Fibroblast of skin of abdomen (primary cell): ENCODE data around the gene SLC35B2. TPM values are rescaled to one million over a fixed set of nuclear protein-coding genes. Genes with fewer than 3 reads are reported as not detected.
A peak's percentile ranks its signal among the peaks of the same experiment; 100 is the strongest.

Experiments used
- DNase-seq: peaks from one replicate; pipeline ENCODE4 v3.0.0-alpha.2; 2013
- polyA plus RNA-seq, 2 experiments: library from polyadenylated mRNA; unstranded; fragments of 120-200 nt; gene quantifications; one replicate each; pipeline ENCODE4 v1.2.1, GENCODE V29; 2013; ENCODE audit not compliant: insufficient read length in 2 of 2

SLC35B2 gene, protein sequence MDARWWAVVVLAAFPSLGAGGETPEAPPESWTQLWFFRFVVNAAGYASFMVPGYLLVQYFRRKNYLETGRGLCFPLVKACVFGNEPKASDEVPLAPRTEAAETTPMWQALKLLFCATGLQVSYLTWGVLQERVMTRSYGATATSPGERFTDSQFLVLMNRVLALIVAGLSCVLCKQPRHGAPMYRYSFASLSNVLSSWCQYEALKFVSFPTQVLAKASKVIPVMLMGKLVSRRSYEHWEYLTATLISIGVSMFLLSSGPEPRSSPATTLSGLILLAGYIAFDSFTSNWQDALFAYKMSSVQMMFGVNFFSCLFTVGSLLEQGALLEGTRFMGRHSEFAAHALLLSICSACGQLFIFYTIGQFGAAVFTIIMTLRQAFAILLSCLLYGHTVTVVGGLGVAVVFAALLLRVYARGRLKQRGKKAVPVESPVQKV
- polyA plus RNA-seq (2013, experiment 1 of 2; ENCODE audit: insufficient read length), result 67.8 TPM
- polyA plus RNA-seq (2013, experiment 2 of 2; ENCODE audit: insufficient read length), result 67.4 TPM

DNA sequence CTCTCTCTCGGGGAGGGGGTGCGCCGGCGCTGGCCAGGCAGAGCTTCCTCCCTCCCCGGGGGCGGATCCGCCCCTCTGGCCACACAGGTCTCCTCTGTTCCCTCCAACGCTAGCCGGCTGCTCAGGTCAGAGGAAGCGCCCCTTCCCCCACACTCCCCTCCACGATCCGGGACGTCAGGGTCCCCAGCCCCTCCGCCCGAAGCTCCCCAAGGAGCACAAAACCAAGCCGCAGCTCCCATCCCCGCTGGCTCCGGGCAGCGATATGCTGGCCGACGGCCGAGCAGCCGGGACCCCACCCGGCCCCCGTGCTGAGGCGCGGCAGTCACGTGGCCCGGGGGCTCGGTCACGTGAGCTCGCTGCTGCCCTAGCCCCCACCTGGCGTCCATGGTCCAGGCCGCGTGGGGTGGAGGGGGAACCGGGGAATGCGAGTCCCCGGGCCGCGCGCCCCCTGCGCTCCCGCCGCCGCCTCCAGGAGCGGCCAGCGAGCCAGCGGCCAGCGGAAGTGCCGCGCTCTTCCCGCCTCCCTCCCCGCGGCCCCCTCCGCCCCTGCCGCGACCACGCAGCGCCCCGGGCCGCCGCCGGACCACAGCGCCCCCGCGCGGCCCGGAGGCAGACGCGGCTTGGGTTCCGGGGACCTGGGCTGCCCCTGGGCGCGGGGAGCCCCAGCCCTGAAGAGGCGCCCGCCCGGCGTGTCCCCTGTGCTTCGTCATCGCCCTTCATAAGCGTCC lies at the start of gene SLC35B2:
TSS of gene SLC35B2 (minus strand) at position 504 of the 728 bp plus-strand sequence. CDS start at position 386, 118 bp downstream.
- DNase-seq, result peak; percentile 69

DNA sequence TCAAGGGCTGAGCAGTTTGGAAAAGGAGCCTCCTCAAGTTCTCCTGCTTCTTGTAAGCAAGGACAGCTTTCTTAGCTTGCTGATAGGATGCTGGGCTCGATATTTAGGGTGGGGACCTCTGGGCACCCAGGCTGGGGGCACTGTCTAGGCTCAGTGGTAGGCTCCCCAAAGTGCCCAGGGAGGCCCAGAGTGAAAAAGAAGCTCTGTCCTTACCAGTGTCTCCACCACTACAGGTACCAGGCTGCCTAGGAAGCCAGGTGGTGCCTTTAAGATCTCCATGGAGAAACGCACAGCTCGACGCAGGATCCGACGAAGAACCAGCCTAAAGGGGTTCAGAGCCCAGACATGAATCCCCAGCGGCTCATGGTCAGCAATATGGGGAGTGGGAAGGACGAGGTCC lies 49.4 kb upstream of the SLC35B2 start:
- DNase-seq, result no peak

DNA sequence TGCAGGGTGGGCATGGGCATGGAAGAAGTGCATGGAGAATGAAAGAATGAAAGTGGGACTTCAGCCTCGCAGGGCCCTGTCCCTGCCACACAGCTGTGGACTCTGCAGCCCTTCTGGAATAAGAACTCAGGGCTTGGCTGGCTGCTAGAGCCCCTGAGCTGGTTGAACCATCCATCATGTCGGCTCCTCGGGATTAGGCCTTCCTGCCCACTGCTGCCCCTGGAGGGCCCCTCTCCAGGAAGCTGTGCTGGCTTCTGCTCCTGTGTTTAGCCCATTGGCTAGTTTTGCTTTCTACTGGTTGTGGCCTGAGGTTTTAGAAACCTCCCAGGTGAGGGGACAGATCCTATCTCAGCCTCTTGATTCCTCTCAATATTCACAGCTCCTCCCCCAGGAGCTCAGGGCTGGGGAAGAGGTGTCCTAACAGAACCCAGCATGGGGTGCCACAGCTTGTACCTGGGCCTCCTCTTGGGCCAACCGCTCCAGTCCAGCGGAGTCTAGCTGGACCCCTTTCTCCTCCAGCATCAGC lies 47.9 kb upstream of the SLC35B2 start:
- no peak for DNase-seq

DNA sequence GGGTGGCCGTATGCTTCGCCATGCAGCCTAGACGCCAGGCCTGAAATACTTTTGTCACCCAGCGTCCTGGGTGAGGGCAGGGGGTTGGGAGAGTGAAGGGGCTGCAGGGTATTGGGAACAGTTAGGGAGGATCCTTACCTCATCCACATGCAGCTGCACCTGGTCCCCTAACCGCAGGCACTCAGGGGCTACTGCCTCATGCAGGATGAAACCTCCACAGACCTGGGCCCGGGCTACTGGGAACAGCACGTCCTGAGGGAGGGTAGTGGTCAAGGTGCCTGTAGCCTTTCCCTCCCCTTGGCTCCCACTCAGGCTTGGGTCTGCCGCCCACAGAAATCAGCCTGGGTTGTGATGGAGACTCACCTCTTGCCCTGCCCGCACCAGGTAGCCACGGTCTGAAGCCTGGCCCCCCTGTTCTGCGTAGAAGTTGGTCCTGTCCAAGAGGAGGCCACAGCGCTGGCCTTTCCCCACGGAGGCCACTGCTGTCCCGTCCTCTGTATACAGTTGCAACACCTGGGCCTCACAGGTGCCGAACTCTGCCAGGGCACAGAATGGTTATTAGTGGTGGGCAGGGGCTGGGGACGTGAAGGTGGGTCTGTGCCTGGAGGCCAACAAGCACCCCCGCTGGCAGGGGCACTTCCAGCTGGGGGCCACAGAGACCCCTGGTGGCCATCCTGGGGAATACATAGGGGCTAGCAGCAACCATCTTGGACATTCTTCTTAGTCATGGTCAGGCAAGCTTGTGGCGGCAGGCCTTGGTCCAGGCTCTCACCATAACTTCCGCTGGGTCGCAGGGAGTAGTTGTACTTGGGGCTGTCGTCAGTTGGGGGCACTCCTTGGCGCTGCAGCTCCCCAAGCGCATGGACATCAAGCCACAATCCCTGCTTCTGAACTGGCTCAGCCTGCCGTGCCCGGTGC lies 47.2 kb upstream of the SLC35B2 start:
- peak; percentile 35 for DNase-seq

DNA sequence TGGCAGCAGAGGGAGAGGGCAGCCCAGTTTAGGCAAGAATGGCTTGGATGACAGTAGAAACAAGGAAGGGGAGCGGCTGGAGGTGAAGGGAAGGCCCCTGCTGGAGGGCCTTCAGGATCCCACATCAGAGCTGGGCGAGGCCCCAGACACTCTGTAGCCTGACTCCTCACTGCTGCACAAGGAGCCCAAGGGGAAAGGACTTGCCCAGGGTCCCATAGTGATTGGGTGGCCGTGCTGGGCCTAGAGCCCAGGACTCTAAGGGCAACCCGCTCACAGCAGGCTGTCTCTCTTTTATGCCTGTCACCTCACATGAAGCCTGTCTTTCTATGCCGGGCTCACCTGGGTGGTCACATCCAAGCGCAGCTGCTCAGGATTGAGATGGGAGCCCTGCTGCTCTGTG lies 46.5 kb upstream of the SLC35B2 start:
- DNase-seq, result no peak

DNA sequence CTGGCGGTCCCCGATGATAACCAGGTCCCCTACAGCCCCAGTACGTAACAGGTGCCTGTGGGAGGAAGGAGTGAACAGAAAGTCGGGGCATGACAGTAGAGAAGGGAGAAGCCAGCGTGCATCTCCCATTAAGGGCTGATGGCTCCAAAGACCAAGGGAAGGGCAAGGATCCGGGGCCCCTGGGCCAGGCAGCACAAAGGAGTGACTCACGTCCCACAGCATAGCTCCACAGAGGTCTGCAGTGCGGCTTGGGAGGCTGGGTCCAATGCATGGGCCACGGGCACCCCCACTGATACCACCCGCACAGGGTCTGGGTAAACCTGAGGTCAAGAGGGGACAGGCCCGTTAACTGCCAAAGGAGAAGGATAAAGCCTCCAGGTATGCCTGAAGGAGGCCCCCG lies 45.5 kb upstream of the SLC35B2 start:
- no peak for DNase-seq

DNA sequence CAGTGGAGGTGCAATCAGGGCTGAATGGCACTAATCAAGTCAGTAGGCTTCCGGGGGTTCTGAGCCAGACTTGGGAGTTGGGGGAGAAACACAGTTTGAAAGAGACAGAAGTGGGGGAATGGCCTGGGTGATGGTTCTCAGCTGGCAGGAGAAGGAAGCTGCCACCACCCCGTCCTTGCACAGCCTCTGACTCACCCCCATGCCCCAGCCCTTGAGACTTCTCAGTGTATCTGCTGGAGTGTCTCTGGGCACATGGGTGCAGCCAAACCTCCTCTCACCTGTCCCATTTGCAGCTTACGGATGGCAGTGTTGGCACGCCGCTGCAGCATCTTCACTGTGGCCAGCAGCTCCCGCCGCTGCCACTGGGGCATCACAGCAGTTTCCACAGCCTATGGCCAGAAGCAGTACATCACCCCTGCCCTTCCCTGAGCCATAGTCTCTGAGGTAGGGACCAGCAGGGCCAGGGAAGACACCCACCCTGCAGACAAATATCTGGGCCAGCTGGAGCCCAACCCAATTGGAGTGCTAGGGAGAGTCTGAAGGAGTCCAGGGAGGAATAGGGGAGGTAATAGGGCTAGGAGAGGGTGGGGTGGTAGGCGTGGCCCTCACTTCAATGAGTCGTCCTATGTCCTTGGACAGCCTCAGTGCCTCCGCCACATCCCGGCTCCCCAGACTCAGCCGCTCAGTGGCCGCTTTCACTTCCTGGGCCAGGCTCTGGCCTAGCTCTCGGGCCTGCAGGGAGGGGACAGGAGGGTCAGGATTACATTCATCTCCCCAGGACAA lies 44.6 kb upstream of the SLC35B2 start:
- no peak for DNase-seq

DNA sequence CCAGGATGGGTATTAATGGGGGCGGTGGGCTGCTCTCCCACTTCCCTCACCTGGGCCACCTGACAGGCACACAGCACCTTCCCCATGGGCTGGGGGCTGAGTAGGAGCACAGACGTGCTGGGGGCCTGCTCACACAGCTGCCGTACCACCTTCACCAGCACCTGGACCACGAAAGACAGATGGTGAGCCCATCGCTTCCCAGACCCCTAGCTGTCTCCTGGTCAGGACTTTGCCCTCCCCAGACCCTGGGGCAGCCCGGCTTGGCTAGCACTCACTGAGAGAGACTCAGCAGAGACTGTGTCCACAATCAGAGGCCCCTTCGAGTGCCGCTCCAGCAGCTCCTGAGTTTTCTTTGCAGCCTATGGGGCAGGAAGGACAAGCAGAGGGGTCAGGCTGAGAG lies 43.8 kb upstream of the SLC35B2 start:
- DNase-seq, result no peak

DNA sequence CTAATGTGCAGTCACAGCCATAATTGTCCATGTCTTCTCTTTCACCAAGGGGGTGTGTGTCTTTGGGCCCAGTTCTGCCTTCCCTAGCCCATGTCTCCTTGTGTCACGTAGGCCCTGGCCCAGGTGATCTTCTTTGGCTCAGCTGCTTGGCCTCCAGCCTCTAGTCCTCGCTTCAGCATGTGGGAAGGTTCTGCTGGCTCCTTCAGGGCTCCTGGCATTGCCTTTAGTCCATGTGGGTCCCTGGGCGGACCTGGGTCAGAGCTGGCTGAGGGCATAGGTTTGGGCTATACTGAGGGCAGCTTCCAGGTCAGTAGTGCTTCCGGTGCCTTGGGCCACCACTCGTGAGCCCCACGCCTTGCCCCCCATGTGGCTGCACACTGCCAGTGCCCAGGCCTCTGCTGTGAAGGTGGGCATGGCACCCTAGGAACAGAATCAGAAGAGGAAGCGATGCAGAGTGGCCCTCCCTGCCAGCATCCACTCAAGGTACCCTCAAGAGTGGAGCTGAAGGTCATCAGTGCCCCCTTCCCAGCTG lies 43.0 kb upstream of the SLC35B2 start:
- DNase-seq, result no peak

DNA sequence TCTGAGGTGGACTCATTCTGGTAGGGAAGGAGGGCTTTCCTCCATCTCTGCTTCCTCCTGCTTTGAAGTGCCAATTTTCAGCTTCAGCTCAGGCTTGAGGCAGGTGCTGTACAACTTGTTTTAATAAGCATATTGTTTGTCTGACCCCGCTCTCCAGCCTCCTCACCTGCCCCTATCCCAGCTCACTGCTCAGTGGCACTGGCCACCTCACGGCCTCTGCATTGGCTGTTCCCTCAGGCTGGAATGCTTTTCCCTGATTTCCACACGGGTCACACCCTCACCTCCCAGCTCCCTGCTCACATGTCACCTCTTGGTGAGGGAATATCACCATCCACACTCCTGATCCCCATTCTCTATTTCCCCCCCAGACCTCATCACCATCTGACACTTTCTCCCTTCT lies 41.5 kb upstream of the SLC35B2 start:
- DNase-seq, result no peak

DNA sequence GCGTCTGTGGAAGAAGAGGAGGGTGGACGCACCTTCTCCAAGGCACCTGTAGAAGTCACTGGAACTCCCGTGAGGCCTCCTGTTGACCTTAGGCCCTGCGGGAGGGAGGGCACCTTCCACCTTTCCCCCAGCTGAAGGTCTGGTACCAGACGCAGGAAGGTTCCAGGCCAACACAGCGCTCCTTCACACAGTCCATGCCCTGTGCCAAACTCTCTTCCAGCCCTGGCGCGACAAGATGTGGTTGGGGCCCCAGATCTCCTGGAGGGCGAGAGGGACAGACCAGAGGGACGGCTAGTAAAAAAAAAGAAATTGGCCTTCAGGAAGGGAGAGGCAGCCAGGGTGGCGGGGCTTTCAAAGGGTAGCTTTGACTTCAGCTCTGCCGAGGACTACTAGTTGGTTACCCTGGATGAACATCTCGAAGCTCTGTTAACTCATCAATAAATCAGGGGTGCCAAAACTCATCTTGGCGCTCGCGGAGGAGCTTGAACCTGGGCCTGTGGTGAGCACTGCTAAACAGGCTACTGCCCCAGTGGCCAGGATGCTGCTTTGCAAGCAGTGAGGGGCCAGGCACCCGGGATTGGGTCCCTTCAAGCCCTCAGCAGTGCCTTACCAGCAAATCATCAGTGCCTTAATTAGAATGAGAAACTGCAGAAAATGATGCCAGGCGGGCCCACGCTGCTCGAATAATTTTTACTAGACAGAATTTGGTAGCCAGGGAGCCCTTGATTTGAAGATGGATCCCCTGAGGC lies 40.9 kb upstream of the SLC35B2 start:
- no peak for DNase-seq

DNA sequence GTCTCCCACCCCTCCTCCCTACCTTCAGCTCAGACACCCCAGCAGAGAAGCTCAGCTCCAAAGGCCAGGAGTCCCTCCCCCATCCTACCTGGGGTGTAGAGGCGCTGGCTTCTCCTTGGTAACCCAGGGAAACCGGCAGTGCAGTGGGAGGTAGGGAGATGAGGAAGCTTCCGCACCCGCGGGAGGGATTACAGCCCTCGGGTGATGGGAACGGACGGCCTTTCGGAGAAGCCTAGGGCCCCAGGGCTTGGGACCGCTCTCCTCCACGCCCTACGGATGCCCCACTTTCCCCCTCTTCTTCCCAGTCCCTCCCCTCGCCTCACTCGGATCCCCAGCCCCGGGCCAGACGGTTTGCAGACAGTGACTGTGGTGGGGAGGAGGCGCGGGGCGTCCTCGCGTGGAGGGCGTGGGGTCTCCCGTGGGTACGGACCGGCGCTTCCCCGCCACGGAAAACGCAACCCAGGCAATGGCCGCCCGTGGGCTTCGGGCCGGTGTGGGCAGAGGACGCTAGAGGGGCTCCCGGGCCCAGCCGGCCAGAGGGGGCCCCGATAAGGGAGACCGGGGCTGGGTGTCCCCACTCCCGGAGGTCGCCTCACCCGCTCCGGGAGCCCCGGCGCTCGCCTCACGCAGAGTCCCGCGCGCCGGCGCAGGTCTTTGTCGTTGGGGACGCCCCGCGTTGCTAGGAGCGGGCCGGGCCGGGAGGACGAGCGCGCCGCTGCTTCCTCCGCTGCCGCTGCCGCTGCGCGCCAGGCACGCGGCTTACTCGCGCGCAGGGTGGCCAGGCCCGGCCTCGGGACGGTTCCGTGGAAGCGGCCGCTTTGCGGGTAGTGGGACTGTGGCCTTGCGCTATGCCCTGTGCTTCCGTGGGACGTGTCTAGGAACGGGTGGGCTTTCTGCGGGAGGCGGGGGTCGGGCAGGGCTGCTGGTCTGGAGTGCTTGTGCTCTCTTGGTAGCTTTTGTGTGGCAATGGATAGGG lies 40.0 kb upstream of the SLC35B2 start:
- peak; percentile 18 for DNase-seq

DNA sequence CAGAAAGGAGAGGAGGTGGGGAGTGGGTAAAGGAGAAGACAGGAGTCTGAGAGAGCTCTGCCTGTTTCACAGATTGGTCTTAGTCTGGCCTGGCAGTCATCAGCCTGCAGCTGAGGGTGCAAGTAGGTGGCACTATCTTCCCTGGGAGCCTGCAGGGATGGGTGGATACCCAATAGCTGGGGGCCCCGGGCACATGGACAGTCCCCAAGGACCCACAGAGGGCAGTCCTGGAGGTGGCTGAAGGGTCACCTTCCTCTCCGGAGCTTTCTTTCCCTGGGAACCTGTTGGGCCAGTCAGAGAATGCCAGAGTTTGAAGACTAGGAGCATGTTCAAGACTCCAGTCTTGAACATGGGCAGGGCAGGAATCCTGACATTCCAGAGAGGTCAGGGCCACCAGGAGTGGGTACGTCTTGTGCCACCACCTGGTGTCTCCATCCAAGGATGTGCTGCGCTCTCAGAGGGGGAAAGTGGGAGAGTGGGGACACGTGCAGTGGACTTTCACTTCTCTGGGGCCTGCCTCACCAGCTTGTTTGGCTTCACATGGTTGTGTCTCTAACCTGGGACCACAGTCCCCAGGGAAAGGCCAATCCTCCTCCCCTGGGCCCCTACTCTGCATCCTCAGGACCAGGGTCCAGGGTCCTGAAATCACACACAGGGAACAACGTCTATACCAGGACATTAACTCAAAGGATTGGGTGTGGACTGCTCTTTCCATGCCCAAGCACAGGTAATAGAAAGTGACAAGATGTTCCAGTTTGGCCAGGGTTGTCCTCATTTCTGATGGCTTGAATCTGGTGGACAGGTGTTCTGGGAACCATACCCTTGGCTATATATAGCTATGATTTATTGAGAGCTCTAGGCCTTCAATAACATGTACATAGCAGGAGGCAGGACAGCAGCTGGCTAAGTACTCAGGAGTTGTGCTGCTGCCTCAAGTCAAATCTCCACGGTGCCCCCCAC lies 37.8 kb upstream of the SLC35B2 start:
- DNase-seq, result no peak

DNA sequence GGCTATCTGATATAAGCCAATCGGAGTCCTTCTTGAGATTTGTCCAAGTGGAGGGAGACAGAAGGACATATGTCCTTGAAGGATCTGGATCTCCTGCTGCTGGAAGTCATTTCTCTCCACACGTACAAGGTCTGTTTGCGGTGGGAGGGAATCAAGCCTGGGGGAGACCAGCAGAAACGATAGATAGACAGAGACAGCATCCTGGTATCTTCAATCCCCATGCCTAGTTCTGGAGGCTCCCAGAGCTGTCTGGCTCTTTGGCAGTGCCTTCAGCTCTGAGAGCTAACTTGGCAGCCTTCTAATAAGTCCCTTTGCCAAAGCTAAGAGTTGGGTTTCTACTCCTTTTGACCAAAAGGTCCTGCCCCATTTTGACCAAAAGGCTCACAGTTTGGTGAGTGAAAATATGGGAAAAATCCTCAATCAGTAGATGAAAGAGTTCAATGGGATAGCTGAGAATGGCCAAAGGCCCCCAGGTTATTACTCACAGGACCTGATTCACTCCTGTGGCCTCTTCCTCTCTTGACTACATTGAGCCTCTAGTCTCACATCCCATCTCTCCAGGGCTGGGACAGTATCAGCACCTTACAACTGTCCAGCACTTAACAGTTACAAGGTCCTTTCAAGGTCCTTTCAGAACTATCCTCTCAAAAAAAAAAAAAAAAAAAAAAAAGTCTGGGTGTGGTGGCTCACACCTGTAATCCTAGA lies 35.5 kb upstream of the SLC35B2 start:
- DNase-seq, result no peak

DNA sequence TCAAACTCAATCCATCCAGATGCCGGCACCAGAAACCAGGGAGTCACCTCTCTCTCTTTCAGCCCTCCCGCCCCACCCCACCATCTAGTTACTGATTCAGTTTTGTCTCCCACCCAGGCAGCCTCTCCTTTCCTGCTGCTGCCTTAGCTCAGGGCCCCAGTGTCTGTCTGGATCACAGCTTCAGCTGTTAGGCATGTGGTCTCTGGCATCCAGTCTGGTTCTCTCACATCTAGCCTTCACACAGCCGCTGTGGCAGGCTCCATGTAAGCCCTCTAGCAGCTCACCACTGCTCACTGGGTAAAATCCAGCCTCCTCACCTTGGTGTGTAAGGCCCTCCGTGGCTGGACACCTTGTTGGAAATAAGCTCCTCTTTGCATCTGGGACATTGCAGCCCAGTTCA lies 34.5 kb upstream of the SLC35B2 start:
- no peak for DNase-seq

DNA sequence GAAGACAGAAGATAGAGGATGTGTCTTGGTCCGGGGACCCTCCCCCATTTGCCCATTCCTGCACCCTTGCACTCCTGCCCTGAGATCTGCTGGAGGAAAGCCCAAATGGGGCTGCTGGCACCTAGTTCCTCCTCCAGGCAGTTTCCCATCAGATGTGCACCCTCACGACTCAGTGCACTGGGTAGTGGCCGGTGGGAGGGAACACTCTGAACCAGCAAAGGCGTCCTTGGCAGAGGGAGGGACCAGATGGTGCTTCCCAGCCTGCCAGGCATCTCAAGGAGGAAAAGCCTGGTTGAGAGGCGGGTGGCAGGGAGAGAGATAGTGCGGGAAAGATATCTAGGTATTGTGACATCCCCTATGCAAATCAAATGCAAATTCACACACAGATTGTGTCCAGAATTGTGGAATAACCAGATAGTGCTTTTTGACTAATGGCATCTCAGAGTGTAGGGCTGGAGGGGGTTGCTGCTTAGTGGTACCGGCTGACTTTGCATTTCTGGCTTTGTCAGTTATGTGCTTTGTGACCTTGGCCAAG lies 32.5 kb upstream of the SLC35B2 start:
- no peak for DNase-seq

DNA sequence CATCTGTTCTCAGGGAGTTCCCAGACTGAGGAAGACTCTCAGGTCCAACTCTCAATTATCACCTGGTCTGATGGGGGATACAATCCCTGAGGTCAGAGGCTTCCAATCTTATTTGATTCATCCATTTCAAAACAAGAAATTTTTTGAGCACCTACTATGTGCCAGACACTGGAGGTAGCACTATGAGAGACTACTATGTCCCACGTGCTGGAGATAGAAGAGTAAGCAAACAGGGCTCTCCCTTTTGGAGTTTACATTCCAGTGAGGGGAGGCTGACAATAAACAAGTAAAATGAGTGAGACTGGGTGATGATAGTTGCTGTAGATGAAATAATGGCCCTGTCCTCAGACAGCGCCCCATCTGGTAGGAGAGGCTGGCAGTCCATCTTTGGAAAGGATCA lies 29.4 kb upstream of the SLC35B2 start:
- DNase-seq, result no peak
